GOT3 (cell line): ENCODE data around the gene IL17F.

Experiments used
- DNase-seq: peaks from one replicate; lab custom pipeline; 2025; ENCODE audit warnings: mixed read lengths; lab: John Stamatoyannopoulos, UW

Gene IL17F

GRCh38 chr6:52189974-52190373 lies 54.3 kb downstream of the IL17F start:
- DNase-seq = no peak

- no peak for DNase-seq
Observed at GRCh38 chr6:52187098-52187497, 57.2 kb downstream of the IL17F start.
